ENCODE data around the gene ANKRD52. TPM values are rescaled to one million over a fixed set of nuclear protein-coding genes. Genes with fewer than 3 reads are reported as not detected.

The ANKRD52 gene
- total and polyA plus RNA-seq, 9 of the 15 experiments (the other 6 are each of a cell fraction or from before 2014, with no cell fraction given): 0.52 to 46.8 (median 7.9) TPM

GRCh38 chr12:56258068-56258819, at the start of gene ANKRD52 (continued):
- TF ChIP-seq NKRF (IDR thresholded peaks at IDR 0.05; ENCODE audit: borderline replicate concordance) (no peak), ETS1 (conservative IDR thresholded peaks at IDR 0.05; ENCODE audit: control insufficient read depth, low read depth, low read length) (peak; percentile 65; the same call in 1 of the 2 replicates), FOXM1 (IDR thresholded peaks at IDR 0.05; ENCODE audit: low read depth) (no peak), FOXM1 (CRISPR knock-in tag; IDR thresholded peaks at IDR 0.05; ENCODE audit: low read depth) (0 out of 2 replicates have a peak, but pooled peaks have one; percentile 37), RBBP5 (IDR thresholded peaks at IDR 0.05; ENCODE audit: borderline replicate concordance, insufficient read depth, low read length, poor library complexity, severe bottlenecking) (peak; percentile 72), SMAD2 (IDR thresholded peaks at IDR 0.05; ENCODE audit: low read depth, low read length) (no peak), ELF2 (CRISPR knock-in tag; IDR thresholded peaks at IDR 0.05) (no peak), TCFL5 (CRISPR knock-in tag; conservative IDR thresholded peaks at IDR 0.05) (no peak), BRCA1 (IDR thresholded peaks at IDR 0.05) (no peak), BRCA1 (CRISPR knock-in tag; IDR thresholded peaks at IDR 0.05) (no peak), POLR2A (conservative IDR thresholded peaks at IDR 0.05) (peak; percentile 77), ZC3H4 (CRISPR knock-in tag; IDR thresholded peaks at IDR 0.05; ENCODE audit: borderline replicate concordance) (no peak), CBX2 (IDR thresholded peaks at IDR 0.05; ENCODE audit: insufficient read depth, low read length, poor library complexity, severe bottlenecking) (no peak), ZNF121 (CRISPR knock-in tag; conservative IDR thresholded peaks at IDR 0.05) (no peak), ZNF586 (CRISPR knock-in tag; conservative IDR thresholded peaks at IDR 0.05) (no peak), MEIS2 (IDR thresholded peaks at IDR 0.05; ENCODE audit: partially characterized antibody) (no peak), CBX3 (IDR thresholded peaks at IDR 0.05; ENCODE audit: borderline replicate concordance in 1 of 2, low read length in 2 of 2) (no peak), C11orf30 (IDR thresholded peaks at IDR 0.05; ENCODE audit: low read depth) (no peak), GATAD2A (IDR thresholded peaks at IDR 0.05) (peak; percentile 78; the same call in 1 of the 2 replicates), SMAD4 (CRISPR knock-in tag; conservative IDR thresholded peaks at IDR 0.05) (peak; percentile 63), TGIF2 (CRISPR knock-in tag; IDR thresholded peaks at IDR 0.05) (0 out of 2 replicates have a peak, but pooled peaks have one; percentile 56), L3MBTL2 (IDR thresholded peaks at IDR 0.05) (peak; percentile 46; the same call in 1 of the 2 replicates), TBL1XR1 (IDR thresholded peaks at IDR 0.05; ENCODE audit: low read length in 2 of 2) (no peak)

All from K562 (cell line).